Neural progenitor cell (in vitro differentiated cells): ENCODE measurements around the gene TM4SF5.

Experiments used
- CTCF ChIP-seq: fragments of 200-600 bp; sonication (generic); IDR thresholded peaks from 2 replicates; pipeline ENCODE4 v1.5.1; 2017; ENCODE audit warnings: antibody characterized with exemption, mild to moderate bottlenecking
- EZH2 ChIP-seq: fragments of 200-600 bp; sonication (generic); IDR thresholded peaks from 2 replicates; pipeline ENCODE4 v1.6.1; 2017; ENCODE audit warnings: antibody characterized with exemption, mild to moderate bottlenecking, moderate library complexity

DNA sequence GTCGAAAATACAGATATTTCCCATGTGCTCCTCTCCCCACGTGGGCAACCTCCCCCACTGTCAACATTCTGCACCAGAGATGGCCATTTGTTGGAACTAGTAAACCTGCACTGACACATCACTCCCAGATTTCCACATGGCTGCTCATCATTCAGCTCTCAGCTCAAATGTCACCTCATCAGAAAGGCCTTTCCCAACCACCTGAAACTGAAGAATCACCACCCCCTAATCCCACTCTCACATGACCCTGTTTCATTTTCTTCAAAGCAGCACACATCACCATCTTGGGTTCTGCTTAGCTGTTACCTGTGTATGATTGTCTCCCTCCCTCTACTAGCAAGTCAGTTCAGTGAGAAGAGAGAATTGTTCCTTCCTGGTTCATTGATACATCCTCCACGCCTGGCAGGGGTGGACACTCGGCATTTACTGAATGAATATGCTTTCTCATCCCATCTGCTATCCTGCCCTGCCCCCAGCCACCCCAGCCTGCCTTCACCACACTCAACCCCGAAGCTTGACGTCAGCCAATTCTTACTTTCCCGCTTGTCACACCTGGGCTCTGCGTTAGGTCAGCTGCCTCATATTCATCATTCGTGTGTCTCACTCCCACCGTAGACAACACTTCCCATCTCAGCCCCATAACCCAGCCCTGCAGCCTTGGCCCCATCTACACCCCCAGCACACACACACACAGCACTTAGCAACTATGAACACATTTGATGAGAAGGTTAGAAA, 28.9 kb downstream of the TM4SF5 start:
- TF ChIP-seq CTCF (no peak), EZH2 (no peak)
